Smooth muscle cell (in vitro differentiated cells): ENCODE results near the gene ZNF800. TPM values are rescaled to one million over a fixed set of nuclear protein-coding genes. Genes with fewer than 3 reads are reported as not detected.

ENCODE experiments used
- DNase-seq: peaks from one replicate; lab custom pipeline; 2025; ENCODE audit not compliant: unreplicated experiment; lab: John Stamatoyannopoulos, UW
- H2AFZ ChIP-seq: fragments of 200-600 bp; sonication (generic); 2 replicates; pipeline ENCODE4 v1.6.0; 2016; ENCODE audit warnings: antibody characterized with exemption, low read depth, mild to moderate bottlenecking
- H3F3A ChIP-seq: fragments of 200-600 bp; sonication (generic); 2 replicates; pipeline ENCODE4 v1.6.0; 2017; ENCODE audit warnings: antibody characterized with exemption, low read depth
- H3K27ac ChIP-seq: fragments of 200-600 bp; sonication (generic); 2 replicates; pipeline ENCODE4 v1.5.1; 2016; ENCODE audit warnings: low read depth, mild to moderate bottlenecking
- H3K27me3 ChIP-seq: fragments of 200-600 bp; sonication (generic); 2 replicates; pipeline ENCODE4 v1.6.1; 2016; ENCODE audit warnings: low read depth, mild to moderate bottlenecking
- H3K36me3 ChIP-seq: fragments of 200-600 bp; sonication (generic); 2 replicates; pipeline ENCODE4 v1.5.1; 2016; ENCODE audit warnings: low read depth
- H3K4me1 ChIP-seq: fragments of 200-600 bp; sonication (generic); 2 replicates; pipeline ENCODE4 v1.5.1; 2016; ENCODE audit warnings: low read depth
- H3K4me2 ChIP-seq: fragments of 200-600 bp; sonication (generic); 2 replicates; pipeline ENCODE4 v1.6.0; 2016; ENCODE audit warnings: mild to moderate bottlenecking
- H3K4me3 ChIP-seq: fragments of 200-600 bp; sonication (generic); 2 replicates; pipeline ENCODE4 v1.5.1; 2016; ENCODE audit warnings: mild to moderate bottlenecking
- H3K79me2 ChIP-seq: fragments of 200-600 bp; sonication (generic); 2 replicates; pipeline ENCODE4 v1.6.0; 2016; ENCODE audit warnings: low read depth, mild to moderate bottlenecking
- H3K9ac ChIP-seq: fragments of 200-600 bp; sonication (generic); 2 replicates; pipeline ENCODE4 v1.6.0; 2016; ENCODE audit warnings: low read depth
- H3K9me3 ChIP-seq: fragments of 200-600 bp; sonication (generic); replicated peaks from 2 replicates; pipeline ENCODE4 v1.5.1; 2016; ENCODE audit warnings: low read depth
- H4K20me1 ChIP-seq: fragments of 200-600 bp; sonication (generic); 2 replicates; pipeline ENCODE4 v1.6.0; 2016; ENCODE audit warnings: low read depth
- WGBS: methylation state at CpG from one replicate; pipeline ENCODE4 v1.1.7; 2016; ENCODE audit warnings: low lambda C conversion rate; 5-methylcytosine and 5-hydroxymethylcytosine counted together
- polyA plus RNA-seq: library from polyadenylated mRNA; unstranded; fragments of >200 nt; fragmentation: Nextera tagmentation; extraction: Ambion mirVana; gene quantifications from 2 replicates; pipeline ENCODE4 v1.2.1, GENCODE V29; 2016
- total RNA-seq: library from RNA; depleted of rRNA; stranded (reverse); fragments of >200 nt; gene quantifications from 2 replicates; pipeline ENCODE4 v1.2.3, GENCODE V29; 2014
- TF ChIP-seq, protein P1 (sequence below): fragments of 200-600 bp; sonication (generic); IDR thresholded peaks from 2 replicates; pipeline ENCODE4 v1.5.1; 2017; ENCODE audit warnings: borderline replicate concordance, mild to moderate bottlenecking, antibody characterized with exemption; ENCODE audit not compliant: insufficient read depth, poor library complexity, severe bottlenecking

ZNF800 gene
- total and polyA plus RNA-seq, 2 experiments from 2014 or later = 12.8 to 23.5 TPM

DNA sequence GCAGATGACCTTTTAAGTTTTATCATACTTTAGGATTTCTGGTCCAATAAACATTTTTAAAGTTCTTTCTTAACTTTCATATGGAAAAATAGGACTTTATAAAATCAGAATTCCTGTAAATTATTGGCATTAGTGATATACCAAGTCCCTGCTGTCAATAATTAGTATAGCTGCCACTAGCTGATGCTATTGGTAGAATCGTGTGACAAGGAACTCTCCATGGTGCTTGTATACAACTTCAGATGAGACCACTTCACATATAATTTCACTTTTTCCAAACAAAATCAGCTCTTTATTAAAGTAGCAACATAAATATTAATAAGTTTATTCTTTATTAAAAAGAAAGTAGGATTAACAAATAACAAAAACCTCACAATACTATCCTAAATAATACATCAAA is 49.9 kb downstream of the ZNF800 start:
- H3K27ac ChIP-seq = no peak overlapping the region
- no peaks in the 10 kb centered on the region for H4K20me1 ChIP-seq
- H3K9me3 ChIP-seq = peaks cover 3% of the 10 kb centered on the region
- H3K4me3 ChIP-seq = no peak overlapping the region
- 63% methylated on average over 1 of the region's 1 CpG for WGBS
- H3F3A ChIP-seq = no peaks in the 10 kb centered on the region
- H3K9ac ChIP-seq = no peak overlapping the region
- TF ChIP-seq, protein P1, sequence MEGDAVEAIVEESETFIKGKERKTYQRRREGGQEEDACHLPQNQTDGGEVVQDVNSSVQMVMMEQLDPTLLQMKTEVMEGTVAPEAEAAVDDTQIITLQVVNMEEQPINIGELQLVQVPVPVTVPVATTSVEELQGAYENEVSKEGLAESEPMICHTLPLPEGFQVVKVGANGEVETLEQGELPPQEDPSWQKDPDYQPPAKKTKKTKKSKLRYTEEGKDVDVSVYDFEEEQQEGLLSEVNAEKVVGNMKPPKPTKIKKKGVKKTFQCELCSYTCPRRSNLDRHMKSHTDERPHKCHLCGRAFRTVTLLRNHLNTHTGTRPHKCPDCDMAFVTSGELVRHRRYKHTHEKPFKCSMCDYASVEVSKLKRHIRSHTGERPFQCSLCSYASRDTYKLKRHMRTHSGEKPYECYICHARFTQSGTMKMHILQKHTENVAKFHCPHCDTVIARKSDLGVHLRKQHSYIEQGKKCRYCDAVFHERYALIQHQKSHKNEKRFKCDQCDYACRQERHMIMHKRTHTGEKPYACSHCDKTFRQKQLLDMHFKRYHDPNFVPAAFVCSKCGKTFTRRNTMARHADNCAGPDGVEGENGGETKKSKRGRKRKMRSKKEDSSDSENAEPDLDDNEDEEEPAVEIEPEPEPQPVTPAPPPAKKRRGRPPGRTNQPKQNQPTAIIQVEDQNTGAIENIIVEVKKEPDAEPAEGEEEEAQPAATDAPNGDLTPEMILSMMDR = no peak
- H3K79me2 ChIP-seq = no peaks in the 10 kb centered on the region
- no peak overlapping the region for H3K4me2 ChIP-seq
- H2AFZ ChIP-seq = no peak overlapping the region
- no peaks in the 10 kb centered on the region for H3K36me3 ChIP-seq
- H3K4me1 ChIP-seq = no peaks in the 10 kb centered on the region
- DNase-seq = no peak
- H3K27me3 ChIP-seq = peaks cover 9% of the 10 kb centered on the region

DNA sequence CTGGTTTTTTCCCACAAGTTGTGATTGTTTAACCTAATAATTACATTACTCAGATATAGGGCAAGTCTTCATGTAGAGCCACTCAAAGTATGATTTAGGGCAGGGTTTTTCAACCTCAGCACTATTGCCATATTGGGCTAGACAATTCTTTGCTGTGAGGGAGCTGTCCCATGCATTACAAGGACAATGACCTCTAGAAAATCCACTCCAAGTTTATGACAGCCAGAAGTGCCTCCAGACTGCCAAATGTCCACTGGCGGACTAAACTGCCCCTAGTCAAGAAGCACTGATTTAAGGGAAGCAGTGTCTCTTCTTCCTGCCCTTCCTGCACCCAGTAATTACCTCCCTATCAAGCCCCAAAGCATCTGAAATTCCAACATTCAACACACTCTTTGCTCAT is 54.4 kb downstream of the ZNF800 start:
- H3K4me1 ChIP-seq = no peaks in the 10 kb centered on the region
- H3K27ac ChIP-seq = no peak overlapping the region
- H3K79me2 ChIP-seq = no peaks in the 10 kb centered on the region
- no peak overlapping the region for H3K4me3 ChIP-seq
- no peak overlapping the region for H2AFZ ChIP-seq
- no peak overlapping the region for H3K9ac ChIP-seq
- DNase-seq = no peak
- WGBS = 83% methylated on average over 1 of the region's 1 CpG
- no peaks in the 10 kb centered on the region for H3K36me3 ChIP-seq
- H4K20me1 ChIP-seq = no peaks in the 10 kb centered on the region
- peaks cover 26% of the 10 kb centered on the region for H3K27me3 ChIP-seq
- no peak overlapping the region for H3K4me2 ChIP-seq
- TF ChIP-seq, protein P1 = no peak
- no peaks in the 10 kb centered on the region for H3F3A ChIP-seq
- H3K9me3 ChIP-seq = peaks cover 3% of the 10 kb centered on the region

DNA sequence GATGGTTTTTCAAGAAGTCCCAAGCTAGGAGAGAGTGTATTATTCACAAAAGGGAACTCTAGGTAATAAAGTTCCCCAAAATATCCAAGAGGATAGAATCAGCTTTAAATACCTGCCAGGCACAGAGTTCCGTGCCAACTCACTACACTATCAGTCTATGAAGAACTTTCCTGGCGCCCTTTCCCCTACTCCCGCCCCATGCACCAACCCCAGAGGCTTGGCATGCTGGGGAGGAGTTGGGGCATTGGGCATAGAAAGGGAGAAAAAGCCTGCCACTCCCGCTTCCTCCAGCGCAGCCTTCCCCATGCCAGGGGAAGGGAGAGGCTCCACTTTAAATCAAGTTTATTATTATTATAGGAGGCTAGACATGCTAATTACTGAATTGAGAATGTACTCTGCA is 54.9 kb downstream of the ZNF800 start:
- no peaks in the 10 kb centered on the region for H3K79me2 ChIP-seq
- H3K36me3 ChIP-seq = no peaks in the 10 kb centered on the region
- no peaks in the 10 kb centered on the region for H3K4me1 ChIP-seq
- no peak overlapping the region for H3K4me3 ChIP-seq
- no peak for DNase-seq
- no peak overlapping the region for H3K4me2 ChIP-seq
- H3K27me3 ChIP-seq = peaks cover 30% of the 10 kb centered on the region
- H2AFZ ChIP-seq = no peak overlapping the region
- H3K27ac ChIP-seq = no peak overlapping the region
- H3F3A ChIP-seq = no peaks in the 10 kb centered on the region
- TF ChIP-seq, protein P1 = no peak
- no peak overlapping the region for H3K9ac ChIP-seq
- H4K20me1 ChIP-seq = no peaks in the 10 kb centered on the region
- 78% methylated on average over 5 of the region's 5 CpGs for WGBS
- H3K9me3 ChIP-seq = peaks cover 2% of the 10 kb centered on the region

DNA sequence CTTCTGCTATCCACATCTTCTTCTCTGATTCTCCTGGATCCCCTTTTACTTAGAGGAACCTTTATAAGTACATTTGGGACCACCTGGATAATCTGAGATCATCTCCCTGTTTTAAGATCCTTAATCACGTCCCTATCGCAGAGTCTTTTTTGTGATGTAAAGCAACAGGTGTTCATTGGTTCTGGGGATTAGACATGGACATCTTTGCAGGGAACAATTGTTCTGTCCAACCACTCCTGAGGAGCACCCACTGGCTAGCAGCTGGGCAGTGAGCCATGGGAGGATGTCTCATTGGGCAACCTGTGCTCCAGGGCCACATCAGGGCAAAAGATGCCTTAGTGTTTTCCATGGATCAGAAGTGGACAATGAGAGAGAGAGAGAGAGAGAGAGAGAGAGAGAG is 56.0 kb downstream of the ZNF800 start:
- no peak overlapping the region for H3K27ac ChIP-seq
- no peaks in the 10 kb centered on the region for H3K4me1 ChIP-seq
- no peaks in the 10 kb centered on the region for H4K20me1 ChIP-seq
- H3K79me2 ChIP-seq = no peaks in the 10 kb centered on the region
- WGBS = 91% methylated on average over 2 of the region's 2 CpGs
- peaks cover 35% of the 10 kb centered on the region for H3K27me3 ChIP-seq
- H3K9me3 ChIP-seq = no peaks in the 10 kb centered on the region
- H2AFZ ChIP-seq = no peak overlapping the region
- no peaks in the 10 kb centered on the region for H3K36me3 ChIP-seq
- no peak overlapping the region for H3K4me2 ChIP-seq
- H3K9ac ChIP-seq = no peak overlapping the region
- TF ChIP-seq, protein P1 = no peak
- H3F3A ChIP-seq = no peaks in the 10 kb centered on the region
- no peak overlapping the region for H3K4me3 ChIP-seq
- no peak for DNase-seq
